HepG2 (cell line): ENCODE measurements around the gene UBE2M. TPM values are rescaled to one million over a fixed set of nuclear protein-coding genes. Genes with fewer than 3 reads are reported as not detected.

Experiments used
- ATAC-seq: fragments of 200-7000 bp; cut with Tn5 transposase; 3 replicates; pipeline ENCODE4 v1.9.1; 2020; ENCODE audit warnings: mild to moderate bottlenecking, moderate library complexity
- BruUV-seq: library from RNA; stranded (reverse); fragments of 400-500 nt; replicated peaks from 2 replicates; lab custom pipeline; 2021; lab: Mats Ljungman, UMichigan
- CTCF ChIA-PET: fragments of 300-600 bp; formaldehyde crosslinking; extraction: SDS; loops from one replicate; lab custom pipeline; 2021; ENCODE audit warnings: low total read pairs, inconsistent platforms, low intra/inter-chr PET ratio; lab: Yijun Ruan, JAX
- POLR2A ChIA-PET: fragments of 350-600 bp; sonication (Branson Sonifier 250); formaldehyde crosslinking; loops from one replicate; lab custom pipeline; 2020; ENCODE audit warnings: antibody characterized with exemption, inconsistent platforms; lab: Yijun Ruan, JAX
- DNase-seq: peaks from one replicate; pipeline ENCODE4 v3.0.0-alpha.2; 2015; ENCODE audit warnings: low spot score
- FAIRE-seq: peaks from 3 replicates; lab custom pipeline; 2011; peaks lifted over from hg19 to GRCh38; lab: Jason Lieb, UNC
- H2AFZ ChIP-seq: one replicate; pipeline ENCODE4 v1.6.1; 2011; ENCODE audit warnings: low read length, inconsistent platforms
- H3K27ac ChIP-seq: fragments of 300-600 bp; 3 replicates; pipeline ENCODE4 v1.8.0; 2011; ENCODE audit warnings: mixed run types, mild to moderate bottlenecking, mixed read lengths, low read length, inconsistent platforms; ENCODE audit not compliant: insufficient read depth; ENCODE audit errors: extremely low read length
- H3K27me3 ChIP-seq, 2 experiments: fragments of 200-600 bp in 1 of 2; 2 replicates in 1 of 2; 3 replicates in 1 of 2; pipeline versions ENCODE4 v1.6.0 to v1.8.0; 2011; ENCODE audit warnings: low read length in 2 of 2, mild to moderate bottlenecking in 2 of 2, moderate library complexity in 2 of 2, inconsistent platforms in 1 of 2; ENCODE audit not compliant: insufficient read depth in 2 of 2, control insufficient read depth in 1 of 2
- H3K36me3 ChIP-seq, 2 experiments: fragments of 200-600 bp in 1 of 2; replicated peaks in 1 of 2; 2 replicates in 1 of 2; 3 replicates in 1 of 2; pipeline versions ENCODE4 v1.5.1 to v1.8.0; 2011; ENCODE audit warnings: low read length in 2 of 2, inconsistent platforms in 1 of 2; ENCODE audit not compliant: insufficient read depth in 2 of 2, control insufficient read depth in 1 of 2
- H3K4me1 ChIP-seq: 2 replicates; pipeline ENCODE4 v1.5.1; 2012; ENCODE audit warnings: low read length, inconsistent platforms; ENCODE audit not compliant: insufficient read depth
- H3K4me2 ChIP-seq: 2 replicates; pipeline ENCODE4 v1.6.0; 2011; ENCODE audit warnings: low read depth, low read length, inconsistent platforms
- H3K4me3 ChIP-seq, 3 experiments: fragments of 200-600 bp in 1 of 3; sonication (generic), shearing (Covaris generic) in 1 of 3; replicated peaks in 1 of 3; 2 replicates each; pipeline ENCODE4 v1.5.1; 2011 to 2016; ENCODE audit warnings: low read length in 3 of 3, inconsistent platforms in 2 of 3, low read depth in 2 of 3, mild to moderate bottlenecking in 2 of 3, control low read depth in 1 of 3, mixed read lengths in 1 of 3; ENCODE audit not compliant: insufficient read depth in 1 of 3
- H3K79me2 ChIP-seq: one replicate; pipeline ENCODE4 v1.6.1; 2011; ENCODE audit warnings: low read length, inconsistent platforms; ENCODE audit not compliant: insufficient read depth
- H3K9ac ChIP-seq: 2 replicates; pipeline ENCODE4 v1.6.0; 2011; ENCODE audit warnings: mild to moderate bottlenecking, low read depth, low read length, inconsistent platforms; ENCODE audit not compliant: insufficient read depth
- H3K9me3 ChIP-seq: 2 replicates; pipeline ENCODE4 v1.5.1; 2012; ENCODE audit warnings: mild to moderate bottlenecking, low read length
- H4K20me1 ChIP-seq: 2 replicates; pipeline ENCODE4 v1.6.0; 2011; ENCODE audit warnings: inconsistent platforms, mild to moderate bottlenecking, low read length, moderate library complexity; ENCODE audit not compliant: insufficient read depth
- ATRX ChIP-seq: sonication (generic); formaldehyde crosslinking; IDR thresholded peaks from 2 replicates; pipeline ENCODE4 v1.4.0; 2020; ENCODE audit warnings: missing genetic modification reagents, borderline replicate concordance
- DBP ChIP-seq: sonication (generic); formaldehyde crosslinking; IDR thresholded peaks from 2 replicates; pipeline ENCODE4 v1.4.0; 2020; ENCODE audit warnings: missing genetic modification reagents; ENCODE audit errors: not compliant biosample characterization
- JARID2 ChIP-seq: sonication (generic); formaldehyde crosslinking; IDR thresholded peaks from 2 replicates; pipeline ENCODE4 v1.8.1; 2023; ENCODE audit warnings: missing genetic modification reagents, inconsistent platforms; ENCODE audit not compliant: insufficient replicate concordance
- PLRG1 ChIP-seq: fragments of 450-650 bp; conservative IDR thresholded peaks from 2 replicates; pipeline ENCODE4 v1.6.1; 2016
- ZBTB8A ChIP-seq: sonication (generic); formaldehyde crosslinking; IDR thresholded peaks from 2 replicates; pipeline ENCODE4 v1.4.0; 2020; ENCODE audit warnings: mild to moderate bottlenecking, low read depth, missing genetic modification reagents, borderline replicate concordance
- ZNF883 ChIP-seq: sonication (generic); formaldehyde crosslinking; IDR thresholded peaks from 2 replicates; pipeline ENCODE4 v1.5.1; 2020; ENCODE audit warnings: mild to moderate bottlenecking, missing genetic modification reagents; ENCODE audit errors: not compliant biosample characterization
- WGBS: methylation state at CpG from one replicate; pipeline ENCODE4 v1.1.6; 2017; ENCODE audit warnings: low lambda C conversion rate; 5-methylcytosine and 5-hydroxymethylcytosine counted together
- in situ Hi-C: cut with HindIII; loops from 2 replicates; pipeline ENCODE4 v1.10.0; 2017; ENCODE audit warnings: low pct_unique_long_range_greater_than_20kb; ENCODE audit not compliant: extremely low pct_ligation_motif_present
- intact Hi-C: fragments of 100-400 bp; cut with micrococcal nuclease; formaldehyde crosslinking; loops from one replicate; pipeline ENCODE4 v1.10.0; 2022; ENCODE audit not compliant: unreplicated experiment
- polyA plus RNA-seq, 8 experiments: library from polyadenylated mRNA; depleted of rRNA in 3 of 8; stranded (reverse) in 7 of 8; unstranded in 1 of 8; fragments of >200 nt; fragmentation: Illumina TruSeq in 4 of 8; extraction: Trizol in 4 of 8; gene quantifications; 2 replicates each; pipeline versions ENCODE4 v1.2.1 to v1.2.3, GENCODE V29; 2011 to 2016; ENCODE audit warnings: low read depth in 4 of 8, missing spikeins in 1 of 8, mixed read lengths in 1 of 8; ENCODE audit not compliant: insufficient read depth in 1 of 8
- total RNA-seq, 5 experiments: library from RNA; depleted of rRNA; stranded (reverse); fragments of >200 nt; fragmentation: Illumina TruSeq; extraction: Trizol; gene quantifications; 2 replicates each; pipeline ENCODE4 v1.2.3, GENCODE V29; 2016; ENCODE audit warnings: low read depth in 1 of 5
- TF ChIP-seq, protein P1 (sequence below): fragments of 450-650 bp; IDR thresholded peaks from 2 replicates; pipeline ENCODE4 v1.6.1; 2016
- TF ChIP-seq, protein P2 (sequence below): IDR thresholded peaks from 2 replicates; pipeline ENCODE4 v1.6.1; 2016; ENCODE audit warnings: mild to moderate bottlenecking, missing biosample characterization, missing genetic modification reagents

Gene UBE2M
- total and polyA plus RNA-seq, 2 of the 13 experiments (the other 11 are each of a cell fraction or from before 2014, with no cell fraction given), result 36.2 to 50.3 TPM

GRCh38 chr19:58571575-58571947, 13.2 kb upstream of the UBE2M start:
- Histone ChIP-seq H3K27ac (no peak overlapping the region), H2AFZ (no peak overlapping the region), H4K20me1 (no peaks in the 10 kb centered on the region), H3K9ac (no peak overlapping the region), H3K36me3 (no peaks in the 10 kb centered on the region; a peak in 2 of 5 replicates), H3K79me2 (peaks cover 4% of the 10 kb centered on the region), H3K4me3 (no peak overlapping the region), H3K4me1 (peaks cover 30% of the 10 kb centered on the region), H3K27me3 (no peaks in the 10 kb centered on the region), H3K4me2 (no peak overlapping the region), H3K9me3 (no peaks in the 10 kb centered on the region)
- TF ChIP-seq, protein P1, sequence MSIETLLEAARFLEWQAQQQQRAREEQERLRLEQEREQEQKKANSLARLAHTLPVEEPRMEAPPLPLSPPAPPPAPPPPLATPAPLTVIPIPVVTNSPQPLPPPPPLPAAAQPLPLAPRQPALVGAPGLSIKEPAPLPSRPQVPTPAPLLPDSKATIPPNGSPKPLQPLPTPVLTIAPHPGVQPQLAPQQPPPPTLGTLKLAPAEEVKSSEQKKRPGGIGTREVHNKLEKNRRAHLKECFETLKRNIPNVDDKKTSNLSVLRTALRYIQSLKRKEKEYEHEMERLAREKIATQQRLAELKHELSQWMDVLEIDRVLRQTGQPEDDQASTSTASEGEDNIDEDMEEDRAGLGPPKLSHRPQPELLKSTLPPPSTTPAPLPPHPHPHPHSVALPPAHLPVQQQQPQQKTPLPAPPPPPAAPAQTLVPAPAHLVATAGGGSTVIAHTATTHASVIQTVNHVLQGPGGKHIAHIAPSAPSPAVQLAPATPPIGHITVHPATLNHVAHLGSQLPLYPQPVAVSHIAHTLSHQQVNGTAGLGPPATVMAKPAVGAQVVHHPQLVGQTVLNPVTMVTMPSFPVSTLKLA, result no peak
- TF ChIP-seq, protein P2, sequence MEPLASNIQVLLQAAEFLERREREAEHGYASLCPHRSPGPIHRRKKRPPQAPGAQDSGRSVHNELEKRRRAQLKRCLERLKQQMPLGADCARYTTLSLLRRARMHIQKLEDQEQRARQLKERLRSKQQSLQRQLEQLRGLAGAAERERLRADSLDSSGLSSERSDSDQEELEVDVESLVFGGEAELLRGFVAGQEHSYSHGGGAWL (CRISPR knock-in tag), result no peak
- no peak for TF ChIP-seq JARID2 (CRISPR knock-in tag)
- TF ChIP-seq ATRX (CRISPR knock-in tag), result no peak
- TF ChIP-seq PLRG1, result no peak
- TF ChIP-seq ZNF883 (CRISPR knock-in tag), result no peak
- TF ChIP-seq DBP (CRISPR knock-in tag), result no peak
- no peak for TF ChIP-seq ZBTB8A
- ATAC-seq, result no peak
- WGBS, result 99% methylated on average over 8 of the region's 8 CpGs
- no peak for DNase-seq
- ChIA-PET CTCF (no interaction called here), POLR2A (interaction anchor here (3.0 kb wide), 1 partner anchor 12 kb away, joined by 36 read pairs; the partner anchor contains the start of gene UBE2M)
- intact Hi-C loops, result no loop called here
- no TSS peak for BruUV-seq
- FAIRE-seq, result no peak
- in situ Hi-C loops, result no loop called here
